Right lobe of liver (tissue), 4 donors: Measurements from ENCODE around the gene CTNND2.

Source experiments
- CTCF ChIP-seq, 4 donors: fragments of 200-600 bp in 3 of 4; fragments of 450-650 bp in 1 of 4; IDR thresholded peaks; one replicate each; pipeline versions ENCODE4 v1.5.1 to v1.8.0; 2016 to 2022; ENCODE audit warnings: antibody characterized with exemption in 4 of 4, mild to moderate bottlenecking in 2 of 4
- POLR2A ChIP-seq: fragments of 450-650 bp; IDR thresholded peaks from one replicate; pipeline ENCODE4 v1.6.1; 2017; ENCODE audit warnings: antibody characterized with exemption, mild to moderate bottlenecking
- donor health status: DM: no; HTN: no; CAD: no.
- donor health status: DM: no; HTN: no; CAD: no.
- donor health status: DM: no; HTN: yes; CAD: no.

- TF ChIP-seq CTCF (IDR thresholded peaks at IDR 0.05): no peak
- no peak for TF ChIP-seq POLR2A
Observed at GRCh38 chr5:11324521-11325289, 579.5 kb downstream of the CTNND2 start.
